ENCODE data around the gene ANKS4B. TPM values are rescaled to one million over a fixed set of nuclear protein-coding genes. Genes with fewer than 3 reads are reported as not detected.
"Not testable (repeated sequence)": the region's sequence is repeated elsewhere in the genome, so short reads cannot be mapped to it uniquely, and the experiment has no call there.

ANKS4B gene
- total RNA-seq, 2 donors from 2014 or later: 41.3 to 62.9 TPM

- no peak overlapping the region for H3K9ac ChIP-seq (ENCODE audit: low read depth in 2 of 2, low read length in 2 of 2)
- no peak overlapping the region for H3K27ac ChIP-seq
- no peaks in the 10 kb centered on the region for H3K27me3 ChIP-seq
- intact Hi-C loops (cut with DNase I): no loop called here
- no peaks in the 10 kb centered on the region for H3K4me1 ChIP-seq
- TF ChIP-seq CTCF (IDR thresholded peaks at IDR 0.05): no peak
- no peak for DNase-seq
- H3K36me3 ChIP-seq: no peaks in the 10 kb centered on the region
- no peaks in the 10 kb centered on the region for H3K9me3 ChIP-seq
- H3K4me3 ChIP-seq: no peak overlapping the region
Observed at GRCh38 chr16:21236831-21237230, 3.3 kb downstream of the ANKS4B start.

GRCh38 chr16:21239646-21240045 is 6.1 kb downstream of the ANKS4B start:
- no peaks in the 10 kb centered on the region for H3K27me3 ChIP-seq
- H3K4me3 ChIP-seq: no peak overlapping the region
- no peak for TF ChIP-seq CTCF (IDR thresholded peaks at IDR 0.05)
- no peak for DNase-seq
- no peaks in the 10 kb centered on the region for H3K9me3 ChIP-seq
- H3K9ac ChIP-seq (ENCODE audit: low read depth in 2 of 2, low read length in 2 of 2): no peak overlapping the region
- no peaks in the 10 kb centered on the region for H3K36me3 ChIP-seq
- H3K27ac ChIP-seq: no peak overlapping the region
- intact Hi-C loops (cut with DNase I): no loop called here
- H3K4me1 ChIP-seq: no peaks in the 10 kb centered on the region

GRCh38 chr16:21242756-21243155 is 9.3 kb downstream of the ANKS4B start:
- Histone ChIP-seq H3K27me3 (no peaks in the 10 kb centered on the region), H3K36me3 (no peaks in the 10 kb centered on the region), H3K27ac (no peak overlapping the region), H3K4me1 (no peaks in the 10 kb centered on the region), H3K9ac (ENCODE audit: low read depth in 2 of 2, low read length in 2 of 2) (no peak overlapping the region), H3K9me3 (no peaks in the 10 kb centered on the region), H3K4me3 (no peak overlapping the region)
- no peak for TF ChIP-seq CTCF (IDR thresholded peaks at IDR 0.05)
- DNase-seq: no peak
- intact Hi-C loops (cut with DNase I): no loop called here

GRCh38 chr16:21244518-21245215 is 11.2 kb downstream of the ANKS4B start:
- Histone ChIP-seq H3K36me3 (no peaks in the 10 kb centered on the region), H3K9ac (ENCODE audit: low read depth in 2 of 2, low read length in 2 of 2) (no peak overlapping the region), H3K9me3 (no peaks in the 10 kb centered on the region), H3K4me1 (no peaks in the 10 kb centered on the region), H3K27ac (no peak overlapping the region), H3K27me3 (no peaks in the 10 kb centered on the region), H3K4me3 (no peak overlapping the region)
- intact Hi-C loops (cut with DNase I): no loop called here
- TF ChIP-seq CTCF (IDR thresholded peaks at IDR 0.05): no peak
- no peak for DNase-seq

- DNase-seq; H3K27me3 ChIP-seq; H3K27ac ChIP-seq; H3K4me3 ChIP-seq; H3K4me1 ChIP-seq; H3K9me3 ChIP-seq; intact Hi-C loops (cut with DNase I); H3K9ac ChIP-seq (ENCODE audit: low read depth in 2 of 2, low read length in 2 of 2); H3K36me3 ChIP-seq: not testable (repeated sequence)
Observed at GRCh38 chr16:21248179-21248578, 14.7 kb downstream of the ANKS4B start.

- H3K4me1 ChIP-seq: no peaks in the 10 kb centered on the region
- H3K9ac ChIP-seq (ENCODE audit: low read depth in 2 of 2, low read length in 2 of 2): no peak overlapping the region
- H3K4me3 ChIP-seq: no peak overlapping the region
- no peak for DNase-seq
- no peak overlapping the region for H3K27ac ChIP-seq
- no peak for TF ChIP-seq CTCF (IDR thresholded peaks at IDR 0.05)
- H3K36me3 ChIP-seq: peaks cover 6% of the 10 kb centered on the region
- intact Hi-C loops (cut with DNase I): no loop called here
- H3K27me3 ChIP-seq: no peaks in the 10 kb centered on the region
- no peaks in the 10 kb centered on the region for H3K9me3 ChIP-seq
Observed at GRCh38 chr16:21250072-21250923, 16.8 kb downstream of the ANKS4B start.
